ENCODE measurements around the gene AGO4. TPM values are rescaled to one million over a fixed set of nuclear protein-coding genes. Genes with fewer than 3 reads are reported as not detected.

AGO4 gene
- total RNA-seq, 1 donor from 2014 or later = 11.7 TPM

DNA sequence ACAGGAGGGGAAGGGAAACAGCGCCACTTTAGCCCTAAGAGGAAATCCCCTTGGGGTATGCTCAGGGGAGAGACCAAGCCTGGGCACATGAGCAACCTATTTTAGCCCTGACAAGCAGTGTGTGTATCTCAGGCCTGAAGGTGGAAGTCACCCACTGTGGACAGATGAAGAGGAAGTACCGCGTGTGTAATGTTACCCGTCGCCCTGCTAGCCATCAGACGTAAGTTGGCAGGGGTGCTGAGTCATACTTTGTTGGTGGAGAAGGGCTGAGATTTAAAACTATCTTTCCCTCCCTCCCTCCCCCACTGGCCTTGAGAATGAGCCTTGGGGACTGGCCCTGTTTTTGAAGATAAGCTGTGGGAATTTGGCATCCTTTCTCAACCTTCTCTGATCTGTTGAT is 86.4 kb downstream of the AGO4 start:
- no peak for DNase-seq (ENCODE audit: extremely low read depth, low read depth, low spot score)

DNA sequence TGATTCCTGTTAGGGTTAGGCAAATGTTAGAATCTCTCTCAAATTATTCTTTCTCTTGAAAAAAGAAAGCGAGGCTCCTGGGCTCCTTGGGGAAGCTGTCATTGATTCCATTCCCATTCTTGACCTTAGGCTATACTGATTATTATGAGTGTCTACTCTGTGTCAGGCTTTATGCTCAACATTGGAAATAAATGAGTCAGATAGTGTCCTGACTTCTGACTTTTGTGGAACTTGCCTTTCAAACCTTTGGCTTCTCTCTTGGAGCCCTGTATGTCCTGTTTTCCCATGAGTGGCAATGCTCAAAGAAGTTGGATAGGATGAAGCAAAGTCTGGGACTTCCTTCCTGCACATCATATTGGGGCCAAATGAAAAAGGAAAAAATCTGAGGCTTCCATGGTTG is 86.8 kb downstream of the AGO4 start:
- no peak for DNase-seq (ENCODE audit: extremely low read depth, low read depth, low spot score)

DNA sequence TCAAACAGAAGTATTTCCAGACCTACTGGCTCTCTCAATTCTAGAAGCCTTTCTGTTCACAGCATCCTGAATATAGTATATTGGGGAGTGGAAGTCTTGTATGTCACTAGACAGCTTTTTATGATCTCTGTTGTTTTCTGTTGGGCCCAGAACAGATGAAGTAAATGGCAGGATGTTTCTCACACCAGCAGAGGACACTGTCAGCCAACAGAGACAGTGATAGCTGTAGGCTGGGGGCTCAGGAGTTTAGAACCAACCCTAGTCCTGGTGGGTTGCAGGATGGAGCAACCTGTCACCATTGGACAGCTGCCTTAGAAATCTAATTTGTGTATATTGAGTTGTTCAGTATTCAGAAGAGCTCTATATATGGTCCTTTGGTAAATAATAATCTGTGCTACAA is 92.1 kb downstream of the AGO4 start:
- no peak for DNase-seq (ENCODE audit: extremely low read depth, low read depth, low spot score)

DNA sequence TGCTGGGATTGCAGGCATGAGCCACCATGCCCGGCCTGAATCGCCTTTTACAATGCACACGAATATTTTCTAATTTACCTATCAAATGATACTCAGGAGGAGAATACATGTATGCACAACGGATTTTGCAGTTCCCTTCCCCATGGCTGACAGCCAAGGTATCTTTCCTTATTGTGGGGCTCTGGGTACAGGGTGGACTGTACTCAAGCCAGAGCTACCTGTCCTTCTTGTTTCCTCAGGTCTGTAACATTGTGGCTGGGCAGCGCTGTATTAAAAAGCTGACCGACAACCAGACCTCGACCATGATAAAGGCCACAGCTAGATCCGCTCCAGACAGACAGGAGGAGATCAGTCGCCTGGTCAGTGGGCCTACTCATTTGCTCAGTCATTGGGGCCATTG is 93.4 kb downstream of the AGO4 start:
- no peak for DNase-seq (ENCODE audit: extremely low read depth, low read depth, low spot score)

DNA sequence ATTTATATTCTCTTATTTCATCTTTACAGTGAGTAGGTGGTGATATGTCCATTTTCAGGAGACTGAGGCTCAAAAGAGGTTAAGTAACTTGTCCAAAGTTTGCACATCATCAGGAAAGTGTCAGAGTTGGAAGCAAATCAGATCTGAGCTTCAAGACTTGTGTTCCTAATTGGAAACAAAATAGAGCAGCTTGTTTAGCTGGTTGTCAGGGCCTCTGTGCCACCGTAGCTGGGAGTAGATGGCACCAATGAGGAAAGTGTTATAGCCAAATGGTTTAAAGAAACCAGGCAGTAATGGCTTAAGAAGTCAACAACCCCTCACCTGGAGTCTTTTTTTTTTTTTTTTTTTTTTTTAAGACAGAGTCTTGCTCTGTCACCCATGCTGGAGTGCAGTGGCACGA is 94.9 kb downstream of the AGO4 start:
- DNase-seq (ENCODE audit: extremely low read depth, low read depth, low spot score) = no peak

Other genes starting within 250 kb of the AGO4 start
- 0.24 TPM in 1 of 2 replicates, not detected in the other for gene TFAP2E, start 234.7 kb upstream of the AGO4 start, total RNA-seq
- gene PSMB2, start 166.5 kb upstream of the AGO4 start, total RNA-seq = 72.8 and 86.3 TPM in 2 replicates
- gene C1orf216, start 89.1 kb upstream of the AGO4 start, total RNA-seq = 21.1 and 24.5 TPM in 2 replicates
- gene CLSPN, start 38.0 kb upstream of the AGO4 start, total RNA-seq = 2.6 and 5.1 TPM in 2 replicates
- 20.3 and 22.6 TPM in 2 replicates for gene AGO1, start 75.2 kb downstream of the AGO4 start, total RNA-seq
- 10.2 and 16.5 TPM in 2 replicates for gene AGO3, start 123.1 kb downstream of the AGO4 start, total RNA-seq